DMS53 (cell line): ENCODE measurements around the gene WNT9A.

Source experiments
- DNase-seq: peaks from one replicate; lab custom pipeline; 2025; lab: John Stamatoyannopoulos, UW

Gene WNT9A

GRCh38 chr1:227941509-227942020, 6.2 kb downstream of the WNT9A start:
- no peak for DNase-seq

- DNase-seq: no peak
Observed at GRCh38 chr1:227940791-227941241, 6.9 kb downstream of the WNT9A start.

- no peak for DNase-seq
Observed at GRCh38 chr1:227939791-227940771, 7.7 kb downstream of the WNT9A start.

- no peak for DNase-seq
Observed at GRCh38 chr1:227938911-227939790, 8.6 kb downstream of the WNT9A start.

DNA sequence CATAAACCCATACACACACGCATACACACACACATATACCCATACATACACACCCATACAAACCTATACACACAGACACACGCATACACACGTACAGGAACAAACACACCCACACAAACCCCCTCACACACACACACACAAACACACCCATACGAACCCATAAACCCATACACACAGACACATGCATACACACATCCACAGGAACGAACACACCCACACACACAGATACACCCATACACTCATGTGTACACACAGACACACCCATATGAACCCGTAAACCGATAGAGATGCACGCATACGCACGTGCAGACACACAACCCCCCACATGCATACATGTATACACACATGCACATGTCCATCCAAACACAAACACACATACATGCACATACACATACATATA, 9.5 kb downstream of the WNT9A start:
- DNase-seq: no peak

DNA sequence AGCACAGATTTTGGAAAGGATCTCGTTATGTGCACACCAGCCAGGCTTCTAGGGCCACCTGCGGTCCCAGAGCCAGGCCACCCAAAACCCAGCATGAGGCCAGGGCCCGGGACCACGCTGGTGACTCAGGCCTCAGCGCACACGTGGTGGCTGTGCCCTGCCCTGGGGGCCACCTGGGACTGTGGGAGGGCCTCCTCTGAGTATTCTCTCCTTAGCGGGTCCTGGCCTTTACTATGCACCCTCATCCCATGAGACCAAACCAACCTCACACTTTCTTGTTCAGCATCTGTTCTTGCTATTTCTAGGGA, 9.9 kb downstream of the WNT9A start:
- DNase-seq: no peak

DNA sequence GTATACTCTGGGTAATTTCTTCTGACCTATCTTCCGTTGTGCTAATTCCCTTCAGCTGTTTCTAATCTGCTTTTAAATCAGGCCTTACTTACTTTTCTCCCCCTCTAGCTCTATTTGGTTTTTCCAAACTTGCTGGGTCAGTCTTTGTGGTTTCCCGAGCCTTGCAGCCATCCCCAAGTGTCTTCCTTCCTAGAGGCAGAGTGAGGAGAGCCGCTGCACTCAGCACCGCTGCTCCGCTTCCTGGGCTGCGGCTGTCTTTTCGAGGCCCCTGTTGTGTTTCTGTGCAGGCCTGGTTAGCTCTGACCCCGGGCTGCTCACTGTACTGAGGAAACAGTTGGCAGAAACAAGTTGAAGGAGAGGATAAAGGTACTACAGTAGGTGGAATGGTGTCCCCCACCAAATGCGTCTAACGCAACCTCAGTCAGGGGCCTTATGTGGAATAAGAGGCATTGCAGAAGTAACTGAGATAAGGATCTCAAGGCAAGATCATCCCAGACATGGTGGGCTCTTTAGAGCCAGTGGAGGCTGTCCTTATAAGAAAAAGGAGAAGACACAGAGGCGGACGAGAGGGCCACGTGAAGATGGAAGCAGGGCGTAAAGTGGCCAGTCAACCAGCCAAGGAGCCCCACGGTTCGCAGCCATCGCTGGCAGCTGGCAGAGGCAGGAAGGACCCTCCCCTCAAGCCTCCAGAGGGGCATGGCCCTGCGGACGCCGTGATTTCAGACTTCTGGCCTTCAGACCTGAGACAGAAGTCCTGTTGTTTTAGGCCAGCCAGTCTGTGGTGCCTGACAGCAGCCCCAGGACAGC, 10.5 kb downstream of the WNT9A start:
- no peak for DNase-seq

DNA sequence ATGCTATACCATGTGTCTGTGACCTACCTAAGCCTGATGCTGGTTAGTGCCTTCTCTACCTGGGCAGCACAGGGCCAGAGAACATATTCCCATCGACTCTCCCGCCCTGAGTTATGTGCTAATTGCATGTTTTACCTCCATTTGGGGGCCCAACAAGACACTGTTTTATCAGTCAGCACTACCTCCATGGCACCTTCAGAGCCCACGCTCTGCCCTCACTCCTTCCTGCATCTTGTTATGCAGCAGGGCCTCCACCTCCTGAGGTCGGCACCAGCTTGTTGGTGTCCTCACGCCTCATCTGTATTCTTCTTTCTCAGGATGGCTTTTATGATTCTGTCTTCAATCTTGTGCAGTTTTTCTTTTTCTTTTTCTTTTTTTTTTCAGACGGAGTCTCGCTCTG, 11.9 kb downstream of the WNT9A start:
- no peak for DNase-seq

- DNase-seq: peak; percentile 83
Observed at GRCh38 chr1:227934476-227935313, 13.0 kb downstream of the WNT9A start.

DNA sequence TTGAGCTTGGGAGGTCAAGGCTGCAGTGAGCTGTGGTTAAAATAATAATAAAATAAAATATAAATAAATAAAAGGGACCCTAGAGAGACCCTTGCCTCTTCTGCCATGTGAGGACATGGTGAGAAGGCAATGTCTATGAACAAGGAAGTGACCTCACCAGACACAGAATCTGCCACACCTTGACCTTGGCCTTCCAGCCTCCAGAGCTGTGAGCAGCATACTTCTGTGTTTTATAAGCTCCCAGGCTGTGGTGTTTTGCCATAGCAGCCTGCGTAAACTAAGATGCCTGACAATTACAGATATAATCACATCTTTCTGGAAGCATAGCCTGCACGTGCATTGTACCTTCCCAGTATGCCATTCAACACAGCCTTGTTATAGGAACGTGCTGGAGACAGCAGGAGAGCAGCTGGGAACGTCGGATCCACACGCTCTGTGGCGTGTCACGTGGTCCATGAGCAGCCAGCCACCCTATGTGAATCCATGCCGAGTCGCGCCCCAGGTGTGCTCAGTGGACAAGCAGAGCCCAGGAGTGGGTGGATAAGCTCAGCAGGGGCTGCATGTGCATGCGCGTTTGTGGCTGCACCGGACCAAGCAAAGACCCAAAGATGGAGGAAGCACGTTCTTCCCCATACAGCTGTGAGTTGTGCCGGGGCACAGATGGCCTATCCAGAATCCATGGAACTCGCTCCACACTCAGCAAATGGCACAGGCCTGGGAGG, 17.8 kb downstream of the WNT9A start:
- DNase-seq: no peak

DNA sequence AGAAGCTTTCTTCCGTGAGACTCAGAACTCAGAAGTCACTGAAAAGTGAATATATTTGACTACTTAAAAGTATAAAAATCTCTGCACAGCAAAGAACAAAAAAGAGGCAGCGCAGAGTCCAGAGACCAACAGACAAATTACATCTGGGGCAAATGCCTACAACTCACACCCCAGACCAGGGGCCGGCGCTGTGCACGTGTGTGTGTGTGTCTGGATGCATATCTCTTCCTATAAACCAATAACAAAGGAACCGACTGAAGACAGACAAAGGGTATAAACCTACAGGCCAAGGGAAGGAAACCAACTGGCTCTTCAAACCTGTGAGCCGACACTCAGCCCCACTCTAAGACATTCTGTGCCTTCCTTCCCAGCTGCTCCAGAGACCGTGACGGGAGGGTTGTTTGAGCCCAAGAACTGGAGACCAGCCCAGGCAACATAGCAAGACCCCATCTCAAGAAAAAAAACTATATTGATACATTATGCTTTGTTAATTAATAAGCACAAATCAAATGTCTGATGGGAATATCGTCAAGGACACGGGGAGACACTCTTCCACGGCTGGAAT, 18.8 kb downstream of the WNT9A start:
- DNase-seq: no peak

GRCh38 chr1:227927971-227928741, 19.6 kb downstream of the WNT9A start:
- no peak for DNase-seq

DNA sequence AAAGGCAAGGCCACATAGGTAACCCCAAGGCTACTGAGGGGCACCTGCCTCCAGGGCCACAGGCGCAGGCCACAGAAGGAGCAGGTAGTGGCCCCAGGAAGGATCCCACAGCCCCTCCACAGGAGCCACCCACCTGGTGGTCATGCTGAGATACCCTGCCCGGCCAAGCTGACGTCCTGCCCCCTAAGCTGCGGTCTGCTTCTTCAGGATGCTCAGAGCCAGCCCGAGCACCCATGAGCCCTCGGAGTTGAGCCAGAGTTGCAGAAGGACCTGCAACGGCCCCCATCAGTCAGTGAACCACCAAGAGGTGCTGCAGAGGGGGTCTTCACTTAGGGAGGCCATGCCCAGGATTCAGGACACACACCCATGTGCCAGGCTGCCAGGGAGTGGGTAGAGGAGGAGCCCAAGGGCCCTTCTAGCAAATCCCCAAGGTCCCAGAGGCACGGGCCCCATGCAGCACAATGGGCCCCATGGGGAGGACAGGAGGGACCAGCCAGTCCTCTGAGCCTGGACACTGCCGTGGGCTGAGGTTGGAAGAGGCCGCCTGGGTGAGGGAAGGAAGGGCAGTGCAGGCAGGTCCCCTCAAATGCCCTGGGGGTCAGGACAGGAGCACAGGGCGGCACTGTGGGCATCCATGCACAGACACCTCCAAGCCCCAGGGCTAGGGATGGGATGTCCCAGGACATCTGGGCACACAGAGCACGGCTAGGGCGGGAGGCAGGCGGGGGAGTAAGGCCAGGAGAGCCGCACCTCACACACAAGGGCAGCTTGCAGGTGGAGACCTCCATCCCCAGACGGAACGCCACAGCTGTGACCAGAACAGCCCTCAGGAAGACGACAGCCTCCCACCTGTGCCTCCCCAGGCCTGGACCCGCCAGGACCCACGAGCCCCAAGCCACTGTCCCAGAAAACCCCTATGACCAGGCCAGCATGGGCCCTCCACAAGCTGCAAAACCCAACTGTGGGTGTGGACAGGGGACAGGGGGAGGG, 20.5 kb downstream of the WNT9A start:
- no peak for DNase-seq

GRCh38 chr1:227926216-227926791, 21.4 kb downstream of the WNT9A start:
- no peak for DNase-seq

- no peak for DNase-seq
Observed at GRCh38 chr1:227925582-227926198, 22.0 kb downstream of the WNT9A start.

- DNase-seq: no peak
Observed at GRCh38 chr1:227924833-227925574, 22.7 kb downstream of the WNT9A start.
